ENCODE measurements around the gene KLF15.
A peak's percentile ranks its signal among the peaks of the same experiment; 100 is the strongest.

KLF15 gene

GRCh38 chr3:126360046-126360713, 3.0 kb upstream of the KLF15 start:
- no peak for DNase-seq

DNA sequence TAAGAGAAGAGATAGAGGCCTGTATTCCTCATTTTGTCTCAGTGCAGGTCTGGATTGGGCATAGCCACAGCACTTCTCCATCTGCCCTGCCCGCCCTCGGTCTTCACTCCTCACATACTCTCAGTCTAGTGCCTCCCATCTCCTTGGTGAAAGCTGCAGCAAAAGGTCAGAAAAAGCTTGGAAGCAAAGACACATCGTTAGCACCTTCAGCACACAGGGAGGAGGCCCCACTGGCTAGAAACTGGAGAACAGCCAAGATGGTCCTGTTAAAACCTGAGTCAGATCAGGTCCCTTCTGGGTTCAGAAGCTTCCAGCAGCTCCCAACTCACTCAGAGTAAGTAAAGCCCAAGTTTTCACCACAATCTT, 1.6 kb upstream of the KLF15 start:
- no peak for DNase-seq

DNA sequence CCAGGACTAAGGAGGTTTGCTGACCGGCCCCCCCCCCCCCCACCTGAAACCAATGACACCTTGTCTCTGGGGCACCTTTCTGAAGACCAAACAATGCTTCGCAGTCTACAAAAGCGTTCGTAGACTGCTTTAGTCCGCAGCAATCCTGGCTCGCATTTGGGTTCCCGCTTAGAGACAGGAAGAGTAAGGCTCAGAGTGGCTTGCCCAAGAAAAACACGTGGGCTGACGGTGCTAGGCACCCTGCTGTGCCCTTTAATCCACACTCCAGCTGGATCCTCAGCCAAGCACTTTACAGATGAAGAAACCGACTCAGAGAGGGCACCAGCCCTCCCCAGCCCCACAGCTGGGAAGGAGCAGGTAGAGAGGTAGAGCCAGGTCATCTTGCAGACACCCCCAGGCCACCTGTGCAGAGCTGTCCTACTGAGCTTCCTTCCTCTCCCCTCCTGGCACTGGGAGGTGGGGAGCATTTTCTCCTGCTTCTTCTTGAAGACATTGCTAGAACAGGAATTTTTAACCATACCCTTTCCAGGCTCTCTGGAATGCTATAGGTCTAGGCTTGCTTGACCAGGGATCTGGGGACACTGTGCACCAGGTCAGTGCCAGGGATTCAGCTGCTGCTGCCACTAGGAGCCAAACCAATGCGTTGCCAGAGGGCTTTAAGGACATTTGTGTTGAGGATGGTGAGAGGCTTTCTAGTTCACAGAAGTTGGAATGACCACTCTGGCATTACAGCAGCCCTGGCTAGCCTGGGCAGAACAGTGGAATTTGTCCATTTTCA, 1.0 kb upstream of the KLF15 start:
- no peak for DNase-seq

DNA sequence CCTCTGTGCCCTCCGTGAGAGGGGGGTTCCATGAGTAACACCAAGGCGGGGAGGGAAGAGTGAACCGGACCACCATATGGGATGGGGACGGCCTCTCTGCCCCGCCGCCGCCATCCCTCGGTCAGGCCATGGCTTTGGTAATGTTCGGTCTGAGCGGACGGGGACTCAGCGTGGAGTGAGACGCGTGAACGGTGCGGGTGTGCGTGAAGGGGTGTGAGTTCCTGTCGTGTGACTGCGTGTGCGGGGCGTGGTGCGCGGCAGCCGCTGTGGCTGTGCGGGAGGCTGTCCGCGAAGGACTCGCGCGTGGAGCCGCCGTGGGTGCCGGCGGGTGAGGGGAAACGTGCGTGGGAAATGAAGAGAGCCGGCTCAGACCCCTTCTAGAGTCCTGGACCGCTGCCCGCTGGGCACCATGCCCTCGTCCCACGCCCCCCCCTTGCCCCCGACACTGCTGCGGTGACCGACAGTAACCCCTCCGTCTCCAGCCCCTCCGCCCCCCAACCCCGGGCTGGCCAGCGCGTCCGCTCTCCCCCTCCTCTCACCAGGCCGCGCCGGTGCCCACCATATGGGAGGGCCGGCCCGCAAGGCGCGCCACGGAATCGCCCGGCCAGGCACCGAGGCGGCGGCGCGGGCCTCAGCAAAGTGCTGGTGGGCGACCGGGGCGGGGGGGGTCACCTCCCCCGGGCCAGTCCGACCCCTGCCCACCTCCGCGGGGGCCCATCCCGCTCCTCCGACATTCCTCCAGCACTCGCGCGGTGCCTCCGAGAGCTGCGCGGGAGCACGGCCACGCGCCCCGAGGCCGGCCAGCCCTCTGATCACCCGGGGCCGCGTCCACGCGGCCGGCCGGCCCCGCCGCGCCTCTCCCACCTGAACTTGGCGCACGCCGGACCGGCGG, 589 bp downstream of the KLF15 start:
- peak; percentile 37 for DNase-seq

DNA sequence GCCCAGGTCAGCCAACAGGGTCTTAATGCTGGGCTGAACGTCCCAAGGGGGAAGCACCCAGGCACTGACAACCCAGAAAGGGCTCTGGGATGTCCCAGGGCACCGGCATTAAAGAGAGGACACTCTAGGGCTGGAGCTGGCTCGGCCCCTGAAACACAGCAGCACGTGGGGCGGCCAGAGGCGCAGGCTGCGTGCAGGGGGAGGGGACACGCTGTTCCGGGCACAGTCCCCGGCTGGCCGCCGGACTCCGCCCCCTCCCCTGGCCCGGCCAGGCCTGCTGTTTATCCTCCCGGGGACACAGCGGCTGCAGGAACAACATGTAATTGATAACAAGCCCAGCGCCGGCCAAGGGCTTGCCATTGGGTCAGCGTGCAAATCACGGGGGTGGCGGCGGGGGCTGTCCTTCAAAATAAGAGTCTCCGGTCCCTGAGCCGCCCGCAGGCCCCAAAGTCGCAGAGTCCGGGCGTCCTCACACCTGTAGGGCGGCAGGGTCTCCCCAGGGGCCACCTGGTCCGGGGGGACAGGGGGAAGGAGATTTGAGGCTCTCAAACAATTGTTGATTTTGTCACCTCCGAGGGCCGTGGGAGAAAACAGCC, 1.3 kb downstream of the KLF15 start:
- peak; percentile 92 for DNase-seq

GRCh38 chr3:126355251-126355650, 2.0 kb downstream of the KLF15 start:
- DNase-seq: no peak

- DNase-seq: no peak
These were observed 2.4 kb downstream of the KLF15 start for GRCh38 chr3:126354776-126355175.

- no peak for DNase-seq
These were observed 3.4 kb downstream of the KLF15 start for GRCh38 chr3:126353694-126354321.

GRCh38 chr3:126352476-126353454, 4.4 kb downstream of the KLF15 start:
- DNase-seq: peak; percentile 11

GRCh38 chr3:126351771-126352475, 5.3 kb downstream of the KLF15 start:
- peak; percentile 12 for DNase-seq

DNA sequence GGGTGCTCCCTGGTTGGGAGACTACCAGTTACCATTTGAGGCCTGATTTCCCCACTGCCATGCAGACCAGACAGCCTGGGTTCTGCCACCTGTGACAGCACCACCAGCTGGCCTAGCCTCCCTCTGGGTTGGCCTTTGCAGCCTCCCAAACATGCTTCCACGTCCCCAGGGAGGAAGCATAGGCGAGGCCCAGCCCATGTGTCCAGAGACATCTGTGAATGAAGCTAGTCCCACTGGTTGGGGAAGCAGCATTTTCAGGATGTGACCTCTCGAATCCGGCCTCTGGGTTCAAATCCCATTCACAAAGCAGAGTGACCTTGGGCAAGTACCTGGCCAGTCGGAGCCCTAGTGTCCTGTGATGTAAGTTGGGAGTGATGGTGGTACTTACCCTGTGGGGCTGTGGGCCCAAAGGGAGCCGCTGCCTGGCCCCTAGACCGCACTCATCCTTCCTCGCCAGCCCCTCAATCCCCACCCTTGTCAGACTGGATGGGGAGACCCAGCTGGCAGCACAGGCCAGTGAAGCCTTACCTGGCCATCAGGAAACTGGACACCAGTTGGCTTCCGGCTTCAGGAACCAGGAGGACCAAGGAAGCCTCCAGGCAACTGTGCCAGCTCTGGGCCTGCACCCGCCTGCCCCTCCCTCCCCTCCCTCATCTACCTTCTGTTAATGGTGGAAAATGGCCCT, 6.0 kb downstream of the KLF15 start:
- DNase-seq: peak; percentile 12

DNA sequence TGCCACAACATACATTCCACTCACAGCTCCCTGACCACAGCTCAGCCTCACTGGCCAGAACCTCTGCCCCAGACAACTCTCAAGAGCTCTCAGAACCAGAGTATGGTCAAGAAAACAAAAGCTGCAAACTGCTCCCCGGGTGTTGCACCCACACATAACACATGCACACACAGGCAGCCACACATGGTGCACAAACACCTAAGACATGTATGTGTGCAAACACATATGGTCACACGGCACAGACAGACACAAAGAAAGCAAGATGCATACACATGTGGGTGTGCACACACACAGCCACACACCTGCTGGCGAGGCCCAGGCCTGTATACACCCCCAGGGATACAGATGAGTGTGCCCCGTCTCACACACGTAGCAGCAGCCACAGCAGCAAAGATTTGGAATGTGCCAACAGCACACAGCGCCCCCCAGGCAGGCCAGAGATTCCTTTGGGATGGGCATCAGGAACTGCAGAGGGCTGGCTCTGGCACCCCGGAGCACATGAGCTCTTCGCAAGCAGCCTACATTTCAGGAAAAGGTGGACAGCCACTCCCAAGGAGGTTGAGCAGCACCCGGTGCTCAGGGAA, 6.6 kb downstream of the KLF15 start:
- peak; percentile 12 for DNase-seq

GRCh38 chr3:126349611-126350501, 7.4 kb downstream of the KLF15 start:
- peak; percentile 8 for DNase-seq

- peak; percentile 3 for DNase-seq
These were observed 8.1 kb downstream of the KLF15 start for GRCh38 chr3:126349071-126349470.

DNA sequence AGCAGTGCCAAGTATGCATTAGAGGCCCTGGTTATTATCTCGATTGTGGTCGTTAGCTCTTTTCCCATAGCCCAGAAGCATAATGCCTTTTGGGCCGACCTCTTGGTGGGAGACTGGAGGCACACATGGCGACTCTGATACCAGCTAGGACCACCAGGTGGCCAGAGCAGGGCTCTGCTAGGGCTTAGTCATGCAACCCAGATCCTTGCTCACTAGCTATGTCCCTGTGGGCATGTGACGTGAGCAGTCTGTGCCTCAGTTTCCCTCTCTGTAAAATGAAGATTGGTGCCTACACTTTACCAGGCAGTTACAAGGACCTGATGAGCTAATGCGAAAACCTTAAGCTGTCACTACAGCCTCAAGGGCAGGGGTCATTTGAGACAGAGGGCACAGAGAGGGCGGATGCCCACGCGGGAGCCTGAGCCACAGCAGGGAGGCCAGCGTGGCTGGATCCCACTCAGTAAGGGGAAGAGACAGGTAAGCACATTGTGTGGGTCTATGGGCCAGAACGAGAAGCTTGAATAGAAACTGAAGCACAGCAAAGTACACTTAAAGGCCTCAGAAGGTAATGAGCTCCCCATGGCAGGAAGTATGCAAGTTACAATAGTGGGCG, 8.8 kb downstream of the KLF15 start:
- peak; percentile 5 for DNase-seq

GRCh38 chr3:126347543-126348161, 9.6 kb downstream of the KLF15 start:
- peak; percentile 4 for DNase-seq

- DNase-seq: peak; percentile 13
These were observed 10.7 kb downstream of the KLF15 start for GRCh38 chr3:126346466-126346865.

Data from right hindlimb (tissue), 1 donor.